UCSD-AML1 (cell line): ENCODE data around the gene GON7.
"Not testable (repeated sequence)": the region's sequence is repeated elsewhere in the genome, so short reads cannot be mapped to it uniquely, and the experiment has no call there.

ENCODE experiments used
- DNase-seq: peaks from one replicate; lab custom pipeline; 2025; ENCODE audit not compliant: unreplicated experiment; lab: John Stamatoyannopoulos, UW

GON7 gene

GRCh38 chr14:93159625-93160352 lies 47.1 kb downstream of the GON7 start:
- DNase-seq, result not testable (repeated sequence)

- DNase-seq, result not testable (repeated sequence)
These were observed 48.5 kb downstream of the GON7 start for GRCh38 chr14:93158349-93158748.

DNA sequence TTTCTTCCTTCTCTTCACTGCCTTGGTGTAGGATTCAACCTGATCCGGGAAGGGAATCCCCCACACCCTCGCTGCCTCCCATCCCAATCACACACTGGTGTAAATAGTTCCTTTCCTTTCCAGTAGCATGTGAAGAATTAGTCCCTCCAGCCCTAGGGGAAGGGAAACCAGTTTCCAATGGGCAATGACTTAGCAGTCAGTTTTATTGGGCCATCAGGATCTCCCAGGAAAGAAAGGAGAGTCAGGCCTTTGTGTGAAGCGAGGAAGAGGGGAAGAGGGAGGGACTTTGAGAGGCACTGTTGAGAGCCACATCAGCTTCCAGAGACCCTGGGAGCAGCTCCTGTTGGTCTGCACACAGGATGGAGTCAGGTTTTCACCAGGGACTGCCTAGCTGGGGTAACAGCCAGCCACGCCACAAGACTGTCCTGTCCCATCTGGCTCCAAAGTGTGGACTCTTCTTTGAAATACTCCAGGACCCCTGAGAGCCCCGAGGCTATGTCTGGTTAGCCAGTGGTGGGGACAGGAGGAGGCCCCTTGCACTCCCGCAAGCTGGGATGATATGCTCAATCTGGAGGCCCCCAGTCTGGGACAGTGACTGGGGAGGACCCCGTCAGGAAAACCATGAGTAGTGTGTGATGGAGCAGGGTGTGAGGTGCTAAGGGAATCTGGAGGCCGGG lies 50.0 kb downstream of the GON7 start:
- DNase-seq, result no peak

DNA sequence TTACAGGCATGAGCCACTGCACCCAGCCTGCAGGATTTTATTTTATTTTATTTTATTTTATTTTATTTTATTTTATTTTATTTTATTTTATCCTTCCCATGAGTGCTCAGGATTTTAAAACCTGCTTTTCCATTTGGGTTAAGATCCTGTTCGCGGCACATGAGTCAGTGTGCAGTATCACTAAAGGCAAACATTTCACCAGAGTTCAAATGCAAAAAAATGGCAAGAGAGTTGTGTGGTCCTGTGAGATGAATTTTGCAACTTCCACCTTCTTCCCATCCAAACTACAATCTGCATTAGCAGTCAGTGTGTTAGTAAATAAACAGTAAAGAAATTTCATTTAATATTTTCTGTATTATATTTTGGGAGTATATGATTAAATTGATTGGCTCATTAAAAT lies 51.2 kb downstream of the GON7 start:
- DNase-seq, result no peak

GRCh38 chr14:93153121-93153520 lies 53.7 kb downstream of the GON7 start:
- DNase-seq, result no peak
